GM18870 (cell line): Measurements from ENCODE around the gene TBCD.

ENCODE experiments used
- ATAC-seq: cut with Tn5 transposase; IDR thresholded peaks from one replicate; pipeline ENCODE4 v1.9.1; 2021; ENCODE audit warnings: moderate library complexity; ENCODE audit not compliant: unreplicated experiment

The TBCD gene

GRCh38 chr17:82867763-82868325, 116.0 kb downstream of the TBCD start:
- no peak for ATAC-seq

- ATAC-seq: no peak
Measured at GRCh38 chr17:82868715-82869131, 116.9 kb downstream of the TBCD start.

- ATAC-seq: no peak
Measured at GRCh38 chr17:82869536-82869935, 117.7 kb downstream of the TBCD start.

- no peak for ATAC-seq
Measured at GRCh38 chr17:82870091-82870491, 118.2 kb downstream of the TBCD start.

- ATAC-seq: no peak
Measured at GRCh38 chr17:82870541-82870940, 118.7 kb downstream of the TBCD start.

- peak; percentile 55 for ATAC-seq
Measured at GRCh38 chr17:82871056-82871775, 119.4 kb downstream of the TBCD start.

GRCh38 chr17:82871776-82872561, 120.1 kb downstream of the TBCD start:
- no peak for ATAC-seq

GRCh38 chr17:82872591-82873520, 121.0 kb downstream of the TBCD start:
- no peak for ATAC-seq

- ATAC-seq: no peak
Measured at GRCh38 chr17:82873521-82873920, 121.7 kb downstream of the TBCD start.

GRCh38 chr17:82874011-82874835, 122.4 kb downstream of the TBCD start:
- no peak for ATAC-seq

- no peak for ATAC-seq
Measured at GRCh38 chr17:82875407-82875856, 123.6 kb downstream of the TBCD start.

GRCh38 chr17:82876149-82876548, 124.3 kb downstream of the TBCD start:
- no peak for ATAC-seq

GRCh38 chr17:82876602-82877379, 124.9 kb downstream of the TBCD start:
- no peak for ATAC-seq

- no peak for ATAC-seq
Measured at GRCh38 chr17:82878527-82878926, 126.7 kb downstream of the TBCD start.

- no peak for ATAC-seq
Measured at GRCh38 chr17:82879241-82879640, 127.4 kb downstream of the TBCD start.

- no peak for ATAC-seq
Measured at GRCh38 chr17:82880620-82881323, 128.9 kb downstream of the TBCD start.

- no peak for ATAC-seq
Measured at GRCh38 chr17:82881324-82881823, 129.5 kb downstream of the TBCD start.
